Stimulated activated CD4-positive, alpha-beta T cell treated with anti-CD3 and anti-CD28 coated beads, Interleukin-1b, Interleukin-23, amount 100 ng/mL, for 1 hour (primary cell): ENCODE measurements around the gene OSBPL5.

Experiments
- DNase-seq, 2 donors: peaks; one replicate each; pipeline ENCODE4 v3.0.0-alpha.2; 2020; ENCODE audit warnings: low read depth in 2 of 2

Gene OSBPL5

DNA sequence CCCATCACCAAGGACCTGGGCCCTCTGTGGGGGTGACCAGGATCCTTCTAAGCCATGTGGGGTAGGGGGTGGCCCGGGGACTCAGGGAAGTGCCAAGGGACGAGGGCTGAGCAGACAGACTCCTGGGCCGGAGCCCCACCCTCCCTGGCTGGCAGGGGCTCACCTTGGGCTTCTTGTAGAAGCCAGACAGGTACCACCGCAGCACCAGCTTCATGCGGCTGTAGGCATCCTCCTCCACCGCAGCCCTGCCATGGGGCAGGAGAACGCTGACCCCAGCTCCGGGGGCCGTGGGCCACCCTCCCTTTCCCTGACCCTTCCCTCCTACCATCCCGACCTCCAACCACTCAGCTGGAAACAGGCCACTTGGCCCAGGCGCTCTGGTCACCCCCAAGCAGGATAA is 62.0 kb downstream of the OSBPL5 start:
- DNase-seq, result no peak

- no peak for DNase-seq
These were observed 62.5 kb downstream of the OSBPL5 start for GRCh38 chr11:3102641-3102921.

DNA sequence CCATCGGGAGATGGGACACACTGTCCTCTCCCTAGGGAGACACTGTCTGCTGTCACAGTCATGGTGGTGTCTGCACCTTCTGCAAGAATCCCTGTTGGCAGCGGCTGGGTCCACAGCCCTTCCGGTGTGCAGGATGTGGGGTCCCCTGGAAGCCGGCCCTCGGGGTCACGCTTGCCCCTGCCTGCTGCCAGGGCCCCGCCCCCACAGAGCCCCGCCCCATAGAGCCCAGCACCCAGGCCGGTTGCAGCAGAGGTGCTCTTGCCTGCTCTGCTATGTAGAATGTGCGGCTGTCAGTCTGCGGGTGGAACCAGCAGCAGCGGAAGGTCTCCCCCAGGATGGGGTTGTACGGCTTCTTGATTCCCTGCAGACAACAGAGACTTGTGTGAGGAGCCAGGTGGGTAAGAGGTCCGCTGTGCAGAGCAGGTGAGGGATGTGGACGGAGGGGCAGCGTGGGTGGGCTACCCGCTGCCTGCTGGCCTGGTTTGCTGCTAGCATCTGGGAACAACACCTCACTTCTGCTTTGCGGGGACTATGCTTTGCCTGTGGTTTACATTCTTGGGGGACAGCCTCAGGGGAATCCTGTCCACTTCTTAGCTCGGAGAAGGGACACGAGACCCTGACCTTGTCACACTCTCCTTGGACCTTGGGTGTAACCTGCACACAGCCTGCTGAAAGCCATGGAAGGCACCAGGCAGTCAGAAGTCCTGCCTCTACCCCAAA is 63.0 kb downstream of the OSBPL5 start:
- DNase-seq, result no peak

DNA sequence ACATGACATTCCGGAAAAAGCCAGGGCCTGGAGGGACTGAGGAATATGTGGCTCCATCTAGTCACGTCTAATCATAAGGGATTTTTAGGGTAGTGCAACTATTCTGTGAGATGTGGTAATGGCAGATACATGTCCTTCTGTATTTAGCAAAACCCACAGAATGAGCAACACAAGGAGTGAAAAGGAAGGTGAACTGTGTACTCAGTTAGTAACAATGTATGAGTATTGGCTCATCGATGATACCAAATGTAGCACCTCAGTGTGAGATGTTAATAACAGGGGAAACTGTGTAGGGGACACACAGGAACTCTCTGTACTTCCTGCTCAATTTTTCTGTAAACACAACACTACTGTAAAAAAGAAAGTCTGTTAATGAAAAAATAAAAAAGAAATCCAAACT is 65.9 kb downstream of the OSBPL5 start:
- DNase-seq, result no peak

DNA sequence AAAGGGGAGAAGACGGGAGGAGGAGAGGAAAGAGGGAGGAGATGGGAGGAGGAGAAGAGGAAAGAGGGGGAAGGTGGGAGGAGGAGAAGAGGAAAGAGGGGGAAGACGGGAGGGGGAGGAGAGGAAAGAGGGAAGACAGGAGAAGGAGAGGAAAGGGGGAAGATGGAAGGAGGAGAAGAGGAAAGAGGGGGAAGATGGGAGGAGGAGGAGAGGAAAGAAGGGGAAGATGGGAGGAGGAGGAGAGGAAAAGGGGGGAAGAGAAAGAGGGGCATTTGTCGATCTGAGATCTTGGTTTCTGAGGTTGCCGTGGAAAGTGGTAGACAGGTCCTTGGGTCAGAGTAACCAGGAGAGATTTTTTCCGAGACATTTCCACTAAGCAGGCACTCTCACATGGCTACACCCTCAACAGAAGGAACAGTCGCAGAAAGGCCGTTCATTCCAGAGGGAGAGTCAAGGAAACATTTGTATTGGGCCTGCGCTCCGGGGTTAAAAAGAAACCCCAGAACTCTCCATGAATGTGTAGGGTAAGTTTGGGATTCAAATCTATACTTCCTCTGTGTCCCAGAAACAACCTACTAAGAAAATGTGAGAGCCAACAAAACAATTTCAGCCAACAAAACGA is 68.1 kb downstream of the OSBPL5 start:
- DNase-seq, result no peak

- no peak for DNase-seq
These were observed 69.3 kb downstream of the OSBPL5 start for GRCh38 chr11:3095712-3096361.

DNA sequence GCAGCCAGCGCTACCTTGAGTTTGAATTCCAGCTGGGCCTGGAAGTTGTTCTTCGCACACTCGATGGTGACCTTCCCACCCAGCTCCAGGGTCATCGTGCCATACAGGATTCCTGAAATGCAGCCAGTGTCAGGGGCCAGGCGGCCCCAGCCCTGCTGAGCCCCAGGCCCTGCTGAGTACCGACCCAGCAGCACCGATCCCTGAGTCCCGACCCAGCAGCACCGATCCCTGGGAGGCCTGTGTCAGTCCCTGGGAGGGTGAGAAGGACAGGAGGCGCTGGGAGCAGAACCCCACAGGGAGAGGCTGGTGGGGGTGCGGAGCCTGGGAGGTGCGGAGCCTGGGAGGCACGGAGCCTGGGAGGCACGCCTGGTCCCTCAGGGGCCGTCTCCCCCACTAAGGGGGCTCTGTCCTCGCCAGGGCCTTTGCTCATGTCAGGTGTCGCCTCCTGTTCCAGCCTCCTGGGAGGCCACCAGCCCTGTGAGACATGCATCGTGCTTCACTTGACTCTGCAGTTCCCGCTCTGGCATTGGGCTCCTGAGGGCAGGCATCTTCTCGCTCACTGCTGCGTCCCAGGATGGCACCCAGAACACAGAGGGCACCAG is 70.8 kb downstream of the OSBPL5 start:
- no peak for DNase-seq

- DNase-seq, result no peak
These were observed 71.6 kb downstream of the OSBPL5 start for GRCh38 chr11:3093281-3094191.

- no peak for DNase-seq
These were observed 72.4 kb downstream of the OSBPL5 start for GRCh38 chr11:3092603-3093141.

DNA sequence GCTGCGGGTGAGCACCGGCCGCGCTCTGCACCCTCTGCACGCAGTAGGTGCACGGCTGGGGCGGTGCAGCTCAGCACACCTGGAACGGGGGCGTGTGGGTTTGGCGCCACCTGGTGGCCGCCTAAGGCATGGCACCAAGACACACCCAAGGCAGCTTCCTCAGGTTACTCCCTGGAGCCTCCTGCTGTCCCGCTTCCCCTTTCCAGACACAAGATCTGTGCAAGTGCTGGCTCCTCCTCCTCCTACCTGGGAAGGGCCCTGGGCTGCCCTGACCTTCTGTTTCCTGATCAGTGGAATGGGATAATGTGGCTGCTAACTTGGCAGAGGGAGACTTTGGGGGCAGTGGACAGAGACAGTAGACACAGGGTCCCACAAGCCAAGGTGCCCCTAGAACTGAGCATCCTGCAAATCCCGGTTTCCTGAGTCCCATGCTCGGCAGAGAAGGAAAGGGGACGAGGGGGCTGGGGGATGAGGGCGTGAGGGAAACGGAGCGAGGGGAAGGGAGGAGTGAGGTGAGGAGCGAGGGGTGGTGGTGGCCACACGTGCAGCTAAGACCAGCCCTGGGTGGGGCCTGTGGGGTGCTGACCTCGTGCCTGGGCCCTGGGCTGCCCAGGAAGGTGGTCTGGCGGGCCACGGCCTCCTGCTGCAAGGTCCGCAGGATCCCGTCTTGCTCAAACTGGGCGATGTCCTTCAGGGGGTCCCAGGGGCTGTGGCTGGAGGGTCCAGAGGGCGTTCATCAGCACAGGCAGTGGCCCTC is 73.1 kb downstream of the OSBPL5 start:
- DNase-seq, result peak; percentile 17 to 51

DNA sequence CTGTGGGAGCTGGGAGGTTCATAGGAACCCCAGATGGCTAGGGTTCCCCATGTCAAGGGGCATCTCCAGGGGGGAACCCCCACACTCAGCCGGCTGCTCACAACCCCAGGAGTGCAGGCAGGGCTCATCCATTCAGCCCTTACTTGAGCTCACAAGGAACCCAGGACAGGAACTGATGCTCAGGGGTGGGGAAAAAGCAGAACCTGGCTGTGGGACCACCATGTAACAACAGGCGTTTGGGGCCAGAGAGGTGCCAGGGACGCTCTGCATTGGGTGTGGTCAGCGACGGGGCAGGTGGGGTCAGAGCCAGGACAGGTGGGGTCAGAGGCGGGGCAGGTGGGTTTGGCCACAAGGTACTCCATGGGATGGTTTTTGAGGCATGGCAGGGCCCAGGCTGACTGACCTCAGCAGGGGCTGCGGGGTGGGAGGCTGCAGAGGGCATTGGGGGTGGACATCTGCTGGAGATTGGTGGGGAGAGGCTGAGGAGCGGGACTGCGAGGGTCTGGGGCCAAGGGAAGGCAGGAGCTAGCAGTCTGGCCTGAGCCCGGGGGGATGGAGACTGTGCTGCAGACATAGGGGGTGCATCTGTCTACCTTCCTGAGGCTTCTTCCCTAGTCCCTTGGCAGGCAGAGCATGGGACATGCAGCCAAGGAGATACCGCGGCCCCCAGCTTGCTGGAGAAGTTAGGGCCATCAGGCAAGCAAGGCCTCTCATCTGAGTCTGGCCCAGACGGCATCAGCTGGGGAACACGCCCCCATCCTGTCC is 73.8 kb downstream of the OSBPL5 start:
- DNase-seq, result no peak

DNA sequence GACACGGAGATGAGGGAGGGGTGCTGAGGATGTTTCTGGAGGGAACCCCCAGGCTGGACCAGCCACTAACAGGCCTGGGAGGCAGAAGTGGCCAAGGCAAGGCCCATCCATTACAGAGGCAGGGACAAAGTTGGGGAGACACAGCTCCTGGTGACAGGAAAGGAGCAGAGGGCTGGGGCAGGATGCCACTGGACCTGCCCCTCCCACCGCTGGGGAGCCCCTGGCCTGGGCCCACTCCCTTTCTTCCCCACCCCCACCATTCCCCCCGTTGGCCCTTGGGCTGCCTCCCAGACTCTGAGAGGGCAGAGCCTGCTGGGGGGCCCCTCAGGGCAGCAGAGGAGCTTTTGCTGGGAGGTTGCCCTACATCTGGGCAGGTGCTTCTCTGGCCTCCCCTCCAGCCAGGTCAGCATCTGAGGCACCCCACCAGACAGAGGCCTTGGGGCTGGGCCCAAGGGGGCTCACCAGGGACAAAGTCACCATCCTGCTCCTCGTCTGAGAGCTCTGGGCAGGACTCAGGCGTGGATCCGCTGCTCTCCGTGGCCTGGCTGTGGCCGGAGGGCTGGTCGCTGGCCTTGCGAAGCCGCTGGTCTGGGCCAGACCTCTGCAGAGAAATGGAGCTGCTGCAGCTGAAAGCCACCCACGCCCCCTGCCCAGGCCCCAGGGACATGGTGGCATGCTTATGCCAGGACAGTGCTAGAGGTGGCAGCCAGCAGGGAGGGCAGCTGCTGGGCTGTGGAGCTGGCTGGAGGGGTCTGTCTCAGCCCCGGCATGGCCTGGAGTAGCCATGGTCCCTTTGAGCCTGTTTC is 74.8 kb downstream of the OSBPL5 start:
- no peak for DNase-seq

DNA sequence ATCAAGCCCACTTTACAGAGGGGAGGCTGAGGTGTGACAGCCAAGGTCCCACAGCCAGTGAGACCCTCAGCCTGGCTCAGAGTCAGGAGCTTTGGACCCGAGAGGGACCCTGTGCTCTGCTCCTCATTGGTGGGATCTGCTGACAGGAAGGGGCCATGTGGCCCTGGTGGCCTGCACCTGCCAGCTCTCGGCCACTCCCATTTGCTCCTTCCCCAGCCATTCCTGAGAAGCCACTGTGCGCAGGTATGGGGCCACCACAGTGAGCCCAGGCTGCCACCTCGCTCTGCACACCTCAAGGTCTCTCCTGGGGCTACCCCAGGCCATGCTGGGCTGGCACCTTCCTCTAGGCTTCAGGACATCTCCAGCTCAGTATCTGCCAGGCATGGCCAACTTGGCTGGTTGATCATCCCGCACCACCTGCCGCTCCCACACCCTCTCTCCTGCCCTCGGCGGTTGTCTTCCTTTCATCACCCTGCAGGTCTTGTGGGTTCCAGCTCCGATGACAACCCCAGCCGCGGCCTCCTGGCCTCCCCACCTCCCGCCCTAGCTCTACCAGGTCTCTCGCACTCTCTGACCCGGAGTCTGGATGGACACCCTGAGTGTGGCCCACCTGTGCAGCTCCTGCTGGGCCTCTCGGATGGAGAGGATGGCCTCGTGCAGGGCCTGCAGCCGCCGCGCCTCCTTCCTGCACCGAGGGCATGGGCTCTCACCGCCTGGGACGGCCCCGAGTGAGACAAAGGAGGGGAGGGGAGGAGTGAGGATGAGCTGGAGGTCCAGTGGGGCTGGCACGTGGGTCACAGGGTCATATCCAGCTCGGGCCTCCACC is 75.7 kb downstream of the OSBPL5 start:
- DNase-seq, result no peak

GRCh38 chr11:3088806-3089205 is 76.3 kb downstream of the OSBPL5 start:
- DNase-seq, result no peak

DNA sequence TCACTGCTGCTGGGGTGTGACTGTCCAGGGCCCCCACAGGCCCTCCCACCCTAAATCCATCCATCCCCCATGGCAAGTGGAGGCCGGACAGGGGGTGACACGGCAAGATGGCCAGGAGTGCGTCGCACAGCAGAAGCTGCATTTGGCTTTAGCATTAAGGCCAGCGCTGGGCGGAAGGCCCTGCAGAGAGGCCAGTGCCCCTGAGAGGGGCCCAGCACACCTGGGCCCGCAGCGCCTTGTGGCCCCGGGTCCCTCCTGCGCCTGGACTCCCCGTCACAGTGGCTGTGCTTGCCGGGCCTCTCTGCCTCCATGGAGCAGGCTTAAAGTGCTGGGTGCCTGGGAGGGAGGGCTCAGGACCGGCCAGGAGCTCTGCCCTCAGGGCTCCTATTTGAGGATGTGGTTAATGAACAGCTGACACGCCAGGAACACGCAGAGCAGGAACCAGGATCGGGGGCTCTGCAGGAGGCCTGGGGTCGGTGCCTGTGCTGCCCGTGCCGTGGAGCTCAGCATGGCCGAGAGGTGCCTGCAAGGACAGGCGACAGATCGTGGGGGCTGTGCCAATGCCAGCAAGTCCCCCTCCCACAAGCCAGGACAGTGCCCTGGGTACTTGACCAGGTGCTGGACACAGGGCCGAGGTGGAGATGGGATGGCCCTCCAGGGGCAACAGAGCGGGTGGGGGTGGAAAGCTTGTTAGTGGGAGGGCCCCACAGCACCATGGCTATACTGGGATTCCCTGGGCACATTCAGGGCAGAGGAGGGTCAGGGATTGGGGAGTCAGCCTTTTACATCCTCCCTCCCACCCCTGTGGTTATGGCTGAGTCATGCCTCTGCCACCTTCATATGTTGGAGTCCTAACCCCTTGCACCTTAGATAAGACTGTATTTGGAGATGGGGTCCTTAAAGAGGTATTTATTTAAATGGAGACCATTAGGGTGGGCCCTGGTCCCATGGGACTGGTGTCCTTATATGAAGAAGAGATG is 77.0 kb downstream of the OSBPL5 start:
- no peak for DNase-seq

DNA sequence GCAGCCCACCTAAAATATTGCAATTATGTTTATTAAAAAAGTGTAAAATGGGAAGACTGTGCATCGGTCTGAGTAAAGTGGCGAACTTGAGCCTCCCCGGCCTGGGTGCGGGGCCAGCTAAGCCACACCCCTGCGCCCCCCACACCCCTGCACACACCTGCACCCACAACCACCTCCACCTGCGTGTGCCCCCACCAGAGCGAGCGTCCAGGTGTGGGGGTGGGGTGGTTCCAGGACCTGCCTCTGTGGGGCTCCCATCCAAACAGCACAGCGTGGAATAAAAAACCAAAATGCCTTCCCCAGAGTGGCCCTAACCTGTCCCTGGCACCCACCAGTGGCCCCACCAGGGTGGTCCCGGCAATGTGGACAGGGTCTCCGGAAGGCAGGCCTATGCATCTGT is 77.7 kb downstream of the OSBPL5 start:
- no peak for DNase-seq

GRCh38 chr11:3086671-3087150 is 78.4 kb downstream of the OSBPL5 start:
- no peak for DNase-seq
